HG02943 (cell line): Measurements from ENCODE around the gene MSI2.

Experiments used
- ATAC-seq: cut with Tn5 transposase; IDR thresholded peaks from one replicate; pipeline ENCODE4 v1.9.1; 2021; ENCODE audit warnings: mild to moderate bottlenecking, low read depth, moderate library complexity; ENCODE audit not compliant: unreplicated experiment

MSI2 gene

DNA sequence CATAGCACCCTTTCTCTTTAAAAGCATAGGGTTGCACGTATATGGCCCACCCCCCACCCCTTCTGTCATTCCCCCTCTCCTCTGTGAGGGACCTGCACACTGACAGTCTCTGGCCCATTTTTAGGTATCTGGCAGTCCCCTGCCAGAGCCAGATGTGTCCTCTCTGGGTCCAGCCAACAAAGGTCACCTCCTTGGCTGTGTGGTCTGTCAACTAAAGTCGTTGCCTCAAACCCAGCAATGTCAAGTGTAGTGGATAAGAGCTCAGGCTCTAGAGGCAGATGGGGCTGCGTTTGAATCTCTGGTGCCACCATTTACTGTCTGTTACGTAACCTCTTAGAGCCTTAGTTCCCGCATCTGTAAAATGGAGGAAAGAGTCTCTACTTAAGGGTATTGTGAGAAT is 211.5 kb downstream of the MSI2 start:
- no peak for ATAC-seq

- ATAC-seq: no peak
Observed at GRCh38 chr17:57468932-57469775, 212.8 kb downstream of the MSI2 start.

GRCh38 chr17:57470906-57471305 is 214.6 kb downstream of the MSI2 start:
- ATAC-seq: no peak

DNA sequence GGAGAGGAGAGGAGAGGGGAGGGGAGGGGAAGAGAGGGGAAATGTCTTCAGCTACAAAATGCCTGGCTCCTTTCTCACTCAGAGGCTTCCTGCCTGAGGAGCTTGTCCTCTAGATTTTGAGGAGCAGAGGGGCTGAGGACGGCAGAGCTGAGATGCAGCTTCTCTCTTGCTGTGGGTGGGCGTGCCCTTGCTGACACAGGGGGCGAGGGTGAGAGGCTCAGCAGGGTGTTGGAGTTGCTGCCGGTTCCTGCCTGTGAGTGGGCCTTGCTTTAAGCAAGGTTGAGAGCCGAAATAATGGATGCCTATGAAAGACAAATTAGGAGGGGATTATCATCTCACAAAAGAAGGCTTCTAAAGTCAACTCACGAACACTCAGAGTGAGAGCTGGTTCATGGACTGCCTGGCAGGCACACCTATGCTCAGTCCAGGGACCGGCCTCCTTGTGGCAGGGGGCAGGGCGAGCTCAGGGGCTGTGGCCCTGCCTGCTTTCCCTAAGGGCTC is 215.6 kb downstream of the MSI2 start:
- ATAC-seq: no peak

- no peak for ATAC-seq
Observed at GRCh38 chr17:57475796-57476195, 219.5 kb downstream of the MSI2 start.

- ATAC-seq: no peak
Observed at GRCh38 chr17:57477522-57478362, 221.4 kb downstream of the MSI2 start.

DNA sequence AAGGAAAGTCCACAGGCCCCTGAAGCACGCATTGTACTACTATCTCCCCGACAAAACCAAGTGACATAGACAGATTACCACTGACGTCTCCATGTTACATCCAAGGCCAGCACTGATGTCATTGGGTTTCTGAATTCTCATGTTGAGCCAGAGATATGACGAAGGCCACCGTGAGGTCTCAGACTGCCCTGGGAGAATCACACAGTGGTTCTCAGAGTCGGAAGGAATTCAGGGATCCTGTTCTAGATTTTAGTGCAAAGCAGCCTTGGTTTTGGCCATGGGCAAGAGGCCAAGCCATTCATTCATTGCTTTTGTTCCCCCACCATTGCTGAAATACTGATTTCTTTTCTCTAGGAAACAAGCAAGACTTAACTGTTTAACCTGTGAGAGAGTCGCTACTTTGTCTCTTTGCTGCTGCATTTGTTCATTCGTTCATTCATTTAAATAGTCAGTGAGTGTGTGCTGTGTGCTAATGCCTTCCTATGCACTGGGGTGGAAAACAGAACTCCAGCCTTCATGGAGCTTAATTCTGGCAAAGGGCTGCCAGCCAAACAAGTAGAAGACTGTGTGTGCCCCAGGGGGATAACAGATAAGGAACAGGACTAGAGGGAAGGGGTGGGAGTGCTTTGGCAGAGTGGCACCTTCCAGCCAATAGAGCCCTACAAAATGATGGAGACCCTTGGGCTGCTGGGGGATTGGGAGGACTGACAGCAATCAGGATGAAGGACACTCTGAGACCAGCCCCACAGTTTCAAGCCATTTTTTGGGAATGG is 222.3 kb downstream of the MSI2 start:
- ATAC-seq: no peak

DNA sequence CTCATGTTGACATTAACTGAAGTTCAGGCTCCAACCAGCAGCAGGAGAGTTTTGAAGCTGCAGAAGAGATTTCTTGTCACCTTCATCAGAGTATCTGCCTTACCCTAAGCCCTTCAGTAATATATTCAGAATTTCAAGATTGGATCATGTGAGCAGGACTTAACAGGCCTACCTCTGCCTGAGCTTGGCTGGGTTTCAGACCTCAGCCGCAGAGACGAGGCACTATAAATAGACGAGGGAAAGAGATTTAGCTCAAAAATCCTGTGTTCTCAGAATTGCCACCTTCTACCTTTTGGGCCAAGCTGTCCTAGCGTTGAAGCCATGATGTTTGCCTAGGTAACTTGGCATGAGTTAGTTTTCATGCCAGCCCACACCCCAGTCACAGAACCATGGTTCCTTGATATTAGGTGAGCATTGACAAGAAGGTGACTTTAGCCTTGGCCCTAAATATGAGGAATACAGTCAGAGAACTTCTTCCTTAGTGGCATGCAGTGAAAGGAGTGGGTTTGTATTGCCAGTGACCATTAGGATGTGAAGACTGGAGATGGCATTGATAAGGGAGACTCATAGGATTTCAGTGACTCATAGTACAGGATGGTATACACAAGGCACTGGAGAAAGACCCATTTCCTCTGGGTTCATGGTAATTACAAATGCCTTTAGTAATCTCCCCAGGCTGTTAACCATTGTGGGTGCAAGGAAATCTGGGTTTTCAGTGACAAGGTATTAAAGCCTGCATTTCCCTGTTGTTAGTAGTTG is 224.3 kb downstream of the MSI2 start:
- ATAC-seq: no peak

DNA sequence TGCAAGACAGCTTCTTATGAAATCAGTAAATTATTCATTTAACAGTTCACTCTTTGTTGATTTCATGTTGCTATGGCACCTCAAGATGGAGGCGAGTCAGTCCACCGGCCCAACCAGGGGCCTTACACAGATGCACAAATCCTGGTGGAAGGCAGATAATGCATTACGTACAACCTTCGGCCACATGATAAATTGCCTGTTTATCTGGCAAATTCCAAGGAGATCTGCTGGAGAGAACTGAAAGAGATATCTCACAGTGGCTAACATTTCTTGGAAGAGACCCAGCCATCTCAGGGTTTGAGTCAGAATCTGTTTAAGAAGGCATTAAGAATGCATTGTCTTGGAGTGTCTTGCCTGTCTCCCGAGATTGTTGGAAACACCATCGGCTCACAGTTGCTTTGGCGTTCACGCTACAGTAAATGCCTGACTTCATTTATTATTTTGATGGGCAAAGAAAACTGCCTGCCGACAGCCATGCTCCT is 225.6 kb downstream of the MSI2 start:
- ATAC-seq: no peak

DNA sequence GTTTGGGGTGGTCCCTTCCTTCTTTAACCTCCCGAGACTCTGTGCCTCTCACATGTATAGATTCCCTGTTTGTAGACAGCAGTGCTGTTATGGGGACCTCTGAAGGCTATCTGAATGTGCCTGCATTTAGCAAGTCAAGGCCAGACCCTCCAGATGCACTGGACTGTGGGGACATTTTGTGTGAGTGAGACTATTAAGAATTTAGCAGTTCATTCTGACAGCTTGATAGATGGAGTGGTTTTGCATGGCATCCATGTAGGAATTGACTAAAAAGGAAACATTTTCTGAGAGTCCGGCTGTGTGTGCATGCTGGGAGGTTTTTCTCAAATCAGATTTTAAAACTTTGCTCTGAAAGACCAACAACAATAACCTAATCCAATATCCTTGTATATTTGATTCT is 226.3 kb downstream of the MSI2 start:
- no peak for ATAC-seq

- ATAC-seq: no peak
Observed at GRCh38 chr17:57484081-57484666, 227.9 kb downstream of the MSI2 start.

DNA sequence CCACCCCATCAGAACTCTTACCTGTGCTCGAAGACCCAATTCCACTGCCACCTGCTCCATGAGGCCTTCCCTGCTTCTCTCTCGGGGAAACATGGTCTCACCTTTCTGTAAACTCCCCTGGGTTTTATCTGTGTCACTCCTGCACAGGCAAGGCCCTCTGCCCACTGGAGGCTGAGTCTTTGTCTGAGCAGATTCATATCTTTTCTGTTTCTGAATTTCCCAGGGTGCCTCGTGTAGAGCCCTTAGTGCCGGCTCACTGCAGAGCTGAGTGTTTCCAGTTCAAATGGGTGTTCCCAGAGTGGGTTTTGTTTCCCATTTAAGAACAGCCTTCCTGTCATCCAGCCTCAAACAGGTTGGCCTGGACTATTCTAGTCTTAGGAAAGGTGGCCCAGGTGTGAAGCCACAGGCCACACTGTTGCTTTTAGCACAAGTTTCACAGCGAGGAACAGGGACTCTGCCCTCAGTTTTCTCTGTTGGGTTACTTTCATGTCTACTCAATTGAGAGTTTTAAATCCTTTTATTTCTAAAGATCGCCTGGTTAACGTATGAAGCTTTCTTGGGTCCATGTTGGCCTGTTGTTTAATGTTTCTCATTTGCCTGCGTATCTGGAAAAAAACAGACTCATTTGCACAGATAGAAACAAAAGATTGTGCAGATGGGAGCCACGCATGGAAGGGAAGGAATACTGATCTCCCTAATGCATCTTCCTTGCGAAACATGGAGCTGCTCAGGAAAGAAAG is 228.7 kb downstream of the MSI2 start:
- no peak for ATAC-seq

GRCh38 chr17:57485566-57485865 is 229.2 kb downstream of the MSI2 start:
- no peak for ATAC-seq

DNA sequence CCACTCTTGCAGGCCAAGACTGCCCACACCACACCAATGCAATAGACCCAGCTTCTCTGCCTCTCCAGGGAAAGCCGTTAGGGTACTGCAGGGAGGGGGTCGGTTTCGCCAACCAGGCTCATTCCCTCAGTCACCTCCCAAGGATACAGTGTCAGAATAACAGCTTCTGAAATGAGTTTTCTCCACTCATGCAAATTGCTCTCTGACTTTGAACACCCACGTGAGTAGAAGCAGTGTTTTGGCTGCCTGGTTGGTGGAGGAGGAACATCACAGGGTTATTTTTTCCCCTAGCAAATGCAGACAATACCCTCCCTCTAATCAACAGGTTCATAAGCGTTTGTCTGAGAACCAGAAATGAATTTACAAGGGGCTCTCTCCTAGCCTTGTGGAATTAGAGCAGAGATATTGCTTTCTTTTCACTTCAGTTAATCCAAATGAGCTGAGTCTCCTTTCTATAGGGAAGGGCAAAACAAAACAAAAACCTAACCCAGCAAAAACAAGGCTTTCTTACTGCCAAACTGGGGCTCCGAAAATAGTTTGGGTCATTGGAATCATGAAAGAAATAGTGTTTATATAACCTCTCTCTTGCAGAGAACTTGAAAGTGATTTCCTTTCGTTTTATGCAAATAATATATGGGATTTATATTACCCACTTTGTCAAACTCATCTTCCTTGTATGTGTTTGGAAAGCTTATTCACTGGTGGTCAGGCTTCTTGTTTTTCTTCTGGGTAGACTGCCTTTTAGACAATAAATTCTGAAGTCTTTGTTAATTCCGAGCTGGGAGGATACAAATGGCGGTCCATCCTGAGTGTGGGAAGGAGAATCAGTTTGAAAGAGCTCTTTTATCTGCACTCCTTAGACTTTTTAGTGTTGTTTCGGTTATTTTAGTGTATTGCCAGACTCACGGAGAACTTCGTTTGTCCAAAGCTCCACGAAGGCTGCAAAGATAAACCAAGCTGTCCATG is 229.9 kb downstream of the MSI2 start:
- no peak for ATAC-seq

- no peak for ATAC-seq
Observed at GRCh38 chr17:57486882-57487301, 230.6 kb downstream of the MSI2 start.

- ATAC-seq: no peak
Observed at GRCh38 chr17:57487573-57487972, 231.2 kb downstream of the MSI2 start.

DNA sequence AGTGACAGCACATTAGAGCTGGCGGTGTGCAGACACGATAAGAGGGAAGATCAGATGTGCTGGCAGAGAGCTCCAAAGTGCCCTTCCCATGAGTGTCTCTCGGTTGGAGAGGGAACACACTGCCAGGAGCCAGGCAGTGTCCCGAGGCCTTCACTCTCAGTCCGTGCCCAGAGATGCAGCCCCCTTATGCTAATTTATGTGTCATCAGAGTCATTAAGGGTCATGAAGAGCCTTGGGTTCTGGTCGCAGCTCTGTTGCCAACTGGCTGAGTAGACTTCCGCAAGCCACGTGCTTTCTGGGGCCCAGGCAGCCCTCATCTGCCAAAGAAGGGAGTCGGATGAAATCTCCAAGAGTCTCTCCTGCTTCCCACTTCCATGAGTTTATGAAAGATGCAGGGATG is 232.5 kb downstream of the MSI2 start:
- ATAC-seq: no peak

- ATAC-seq: no peak
Observed at GRCh38 chr17:57489321-57489720, 233.0 kb downstream of the MSI2 start.
